ENCODE measurements around the gene SPO11. TPM values are rescaled to one million over a fixed set of nuclear protein-coding genes. Genes with fewer than 3 reads are reported as not detected.

The SPO11 gene
- total RNA-seq, 1 experiment from 2014 or later: not detected

- TF ChIP-seq REST (IDR thresholded peaks at IDR 0.05; ENCODE audit: low read depth): no peak
- TF ChIP-seq EZH2phosphoT487 (IDR thresholded peaks at IDR 0.05; ENCODE audit: borderline replicate concordance): no peak
- TF ChIP-seq YY1 (IDR thresholded peaks at IDR 0.05; ENCODE audit: extremely low read depth, insufficient replicate concordance, low read depth, low read length): no peak
Observed at GRCh38 chr20:57361517-57361916, 31.9 kb downstream of the SPO11 start (continued).

DNA sequence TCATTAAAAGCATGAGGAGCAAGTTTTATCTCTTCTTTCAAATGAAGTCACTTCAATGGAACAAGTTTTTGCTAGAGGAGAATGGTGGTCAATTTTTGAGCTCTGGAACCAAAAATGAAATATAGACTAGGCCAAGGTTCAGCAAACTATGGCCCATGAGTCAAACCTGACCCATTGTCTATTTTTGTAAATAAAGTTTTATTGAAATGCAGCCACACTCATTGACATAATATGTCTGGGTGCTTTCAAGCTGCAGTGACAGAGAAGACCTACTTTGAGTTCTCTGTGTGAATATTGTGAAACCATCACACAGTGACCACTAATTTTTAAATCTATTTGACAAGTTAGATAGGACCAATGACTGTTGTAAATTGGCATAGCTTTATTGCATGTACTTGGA is 34.8 kb downstream of the SPO11 start:
- Histone ChIP-seq H3K9me2 (ENCODE audit: insufficient read depth) (no peaks in the 10 kb centered on the region), H3K9ac (ENCODE audit: low read length) (no peak overlapping the region), H4K20me1 (ENCODE audit: insufficient read depth) (peaks cover 7% of the 10 kb centered on the region), H3K4me2 (ENCODE audit: low read length) (no peak overlapping the region), H3K4me1 (ENCODE audit: control insufficient read depth in 1 of 2, insufficient read depth in 2 of 2, low read length in 2 of 2) (no peaks in the 10 kb centered on the region), H3K9me3 (ENCODE audit: control insufficient read depth in 1 of 2, insufficient read depth in 1 of 2, low read depth in 1 of 2, low read length in 2 of 2) (no peaks in the 10 kb centered on the region), H3K36me3 (ENCODE audit: control insufficient read depth in 1 of 2, insufficient read depth in 2 of 2, low read length in 2 of 2) (peaks cover 48 to 59% of the 10 kb centered on the region in 2 experiments; a peak in 3 of 4 replicates), H3K79me2 (ENCODE audit: insufficient read depth, low read length) (peaks cover 4% of the 10 kb centered on the region), H3K27ac (ENCODE audit: low read depth, low read length) (no peak overlapping the region), H3K27me3 (ENCODE audit: insufficient read depth, low read length) (no peaks in the 10 kb centered on the region), H2AFZ (ENCODE audit: low read depth, low read length, poor library complexity, severe bottlenecking) (no peak overlapping the region), H3K4me3 (replicated peaks in 1 of 2; ENCODE audit: low read depth in 1 of 2, low read length in 2 of 2) (no peak overlapping the region)
- POLR2A ChIA-PET: no interaction called here
- intact Hi-C loops (cut with micrococcal nuclease): no loop called here
- RAD21 ChIA-PET (ENCODE audit: low non-redundant PET in 1 of 2, low total read pairs in 2 of 2, uncharacterized antibody in 2 of 2, unreplicated experiment in 2 of 2): no interaction called here
- no peak for ATAC-seq
- CTCF ChIA-PET: no interaction called here
- DNase-seq (ENCODE audit: low read depth, low spot score): no peak
- BruUV-seq (replicated peaks): no TSS peak
- TF ChIP-seq YY1 (IDR thresholded peaks at IDR 0.05; ENCODE audit: extremely low read depth, insufficient replicate concordance, low read depth, low read length): no peak
- no peak for TF ChIP-seq ATF3 (IDR thresholded peaks at IDR 0.05)
- no peak for TF ChIP-seq CBX3 (IDR thresholded peaks at IDR 0.05; ENCODE audit: low read depth)
- TF ChIP-seq JUND (IDR thresholded peaks at IDR 0.05): no peak
- no peak for TF ChIP-seq REST (IDR thresholded peaks at IDR 0.05; ENCODE audit: low read depth)
- no peak for TF ChIP-seq SP1 (IDR thresholded peaks at IDR 0.05; ENCODE audit: low read depth)
- no peak for TF ChIP-seq ZNF274 (IDR thresholded peaks at IDR 0.05; ENCODE audit: low read depth, low read length)
- TF ChIP-seq ZBTB33 (IDR thresholded peaks at IDR 0.05; ENCODE audit: extremely low read depth, insufficient replicate concordance, low read length): no peak
- TF ChIP-seq FOSL1 (IDR thresholded peaks at IDR 0.05; ENCODE audit: low read depth): no peak
- TF ChIP-seq EGR1 (IDR thresholded peaks at IDR 0.05; ENCODE audit: low read depth): no peak
- TF ChIP-seq CEBPB (IDR thresholded peaks at IDR 0.05; ENCODE audit: low read depth): no peak
- TF ChIP-seq CTCF (IDR thresholded peaks at IDR 0.05 in 2 of 3, conservative IDR thresholded peaks at IDR 0.05 in 1 of 3; ENCODE audit: borderline replicate concordance in 1 of 3, insufficient read depth in 1 of 3, low read depth in 2 of 3, low read length in 2 of 3): no peak
